ENCODE measurements around the gene RBM10.

Gene RBM10

GRCh38 chrX:47151435-47151834 lies 6.4 kb downstream of the RBM10 start:
- DNase-seq = no peak

- DNase-seq = no peak
These were observed 11.8 kb downstream of the RBM10 start for GRCh38 chrX:47156611-47157520.

- no peak for DNase-seq
These were observed 13.1 kb downstream of the RBM10 start for GRCh38 chrX:47158131-47158530.

- DNase-seq = no peak
These were observed 13.8 kb downstream of the RBM10 start for GRCh38 chrX:47158781-47159180.

- DNase-seq = no peak
These were observed 15.8 kb downstream of the RBM10 start for GRCh38 chrX:47160781-47161180.

GRCh38 chrX:47162927-47163583 lies 18.0 kb downstream of the RBM10 start:
- DNase-seq = no peak

- DNase-seq = no peak
These were observed 19.4 kb downstream of the RBM10 start for GRCh38 chrX:47164420-47164819.

- DNase-seq = no peak
These were observed 21.1 kb downstream of the RBM10 start for GRCh38 chrX:47166126-47166525.

GRCh38 chrX:47168495-47169073 lies 23.6 kb downstream of the RBM10 start:
- DNase-seq = no peak

GRCh38 chrX:47169273-47169672 lies 24.3 kb downstream of the RBM10 start:
- no peak for DNase-seq

GRCh38 chrX:47169726-47170515 lies 24.9 kb downstream of the RBM10 start:
- DNase-seq = no peak

- no peak for DNase-seq
These were observed 26.1 kb downstream of the RBM10 start for GRCh38 chrX:47170861-47171692.

- no peak for DNase-seq
These were observed 27.0 kb downstream of the RBM10 start for GRCh38 chrX:47171996-47172395.

- no peak for DNase-seq
These were observed 27.5 kb downstream of the RBM10 start for GRCh38 chrX:47172549-47172948.

GRCh38 chrX:47172971-47173792 lies 28.2 kb downstream of the RBM10 start:
- DNase-seq = no peak

GRCh38 chrX:47174376-47174775 lies 29.4 kb downstream of the RBM10 start:
- no peak for DNase-seq

GRCh38 chrX:47174846-47175587 lies 30.0 kb downstream of the RBM10 start:
- no peak for DNase-seq

- no peak for DNase-seq
These were observed 30.6 kb downstream of the RBM10 start for GRCh38 chrX:47175588-47175980.

GRCh38 chrX:47176101-47176740 lies 31.2 kb downstream of the RBM10 start:
- no peak for DNase-seq

GRCh38 chrX:47177079-47177478 lies 32.1 kb downstream of the RBM10 start:
- no peak for DNase-seq

All from NCI-H1092 treated with DMSO at 0.1 percent for 48 hours (cell line).